Measurements from ENCODE around the gene APOC3. TPM values are rescaled to one million over a fixed set of nuclear protein-coding genes. Genes with fewer than 3 reads are reported as not detected.
A peak's percentile ranks its signal among the peaks of the same experiment; 100 is the strongest.

The APOC3 gene
- total RNA-seq, 1 experiment from 2014 or later, result not detected

DNA sequence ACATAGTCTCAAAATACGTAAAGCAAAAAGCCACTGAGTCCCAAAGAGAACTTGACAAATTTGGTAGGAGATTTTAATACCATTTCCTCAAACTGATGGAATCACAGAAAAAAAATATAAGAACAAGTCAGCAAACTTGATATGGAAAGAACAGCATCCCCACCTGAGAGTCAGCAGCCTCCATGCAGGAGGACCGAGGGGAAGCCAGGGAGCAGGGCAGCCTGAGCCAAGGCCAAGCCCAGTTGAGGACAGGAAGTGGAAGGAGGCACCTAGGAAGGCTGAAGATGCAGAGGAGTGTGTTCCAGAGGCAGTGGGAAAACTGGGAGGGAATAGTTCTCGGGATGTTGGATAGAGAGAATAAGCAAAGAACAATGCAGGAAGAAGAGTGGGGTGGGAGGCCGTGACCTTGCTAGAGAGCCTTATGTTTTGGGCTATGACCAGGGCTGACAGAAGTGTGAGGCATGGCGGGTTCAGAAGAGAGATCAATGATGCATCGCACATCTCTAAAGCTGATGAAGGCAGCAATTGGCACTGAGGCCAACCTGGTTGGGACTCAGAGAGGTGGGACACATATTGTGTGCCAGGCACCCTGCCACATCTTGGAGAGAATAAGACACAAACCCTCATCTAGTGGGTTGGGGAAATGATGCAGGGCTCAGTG is 22.0 kb upstream of the APOC3 start:
- WGBS (ENCODE audit: extremely low coverage, insufficient read length, low lambda C conversion rate), result no CpG with 5 or more reads among the region's 6 CpGs

More for the DNA sequence above, 22.0 kb upstream of the APOC3 start:
- H3K4ac ChIP-seq (ENCODE audit: low read depth, low read length), result no peak overlapping the region
- H4K5ac ChIP-seq (ENCODE audit: insufficient read length, low read depth, low read length), result no peak overlapping the region
- H3K9me3 ChIP-seq (ENCODE audit: control insufficient read depth, low read depth, low read length), result no peaks in the 10 kb centered on the region
- no peak overlapping the region for H4K8ac ChIP-seq (replicated peaks; ENCODE audit: insufficient read length, low read depth, low read length)
- peaks cover 4% of the 10 kb centered on the region for H3K27me3 Mint-ChIP-seq (ENCODE audit: low read depth)
- H3K14ac ChIP-seq (ENCODE audit: insufficient read depth, low read length), result no peak overlapping the region
- H2BK5ac ChIP-seq (ENCODE audit: insufficient read length, low read length), result no peak overlapping the region
- peak overlapping the region in 1 of 3 experiments; percentile 12; a peak in 1 of 7 replicates for H3K27ac Mint-ChIP-seq
- H3K4me3 Mint-ChIP-seq, result no peak overlapping the region
- no peaks in the 10 kb centered on the region for H4K20me1 ChIP-seq (ENCODE audit: control insufficient read depth, insufficient read depth, insufficient read length)
- no peak overlapping the region for H3K23ac ChIP-seq (ENCODE audit: insufficient read length, low read depth, low read length)
- no peak overlapping the region for H2BK120ac ChIP-seq (ENCODE audit: low read depth, low read length, poor library complexity, severe bottlenecking)
- H3K18ac ChIP-seq (ENCODE audit: insufficient read length, low read depth, low read length), result no peak overlapping the region
- H2BK20ac ChIP-seq (ENCODE audit: low read depth, low read length, poor library complexity, severe bottlenecking), result no peak overlapping the region
- no peak overlapping the region for H3T11ph ChIP-seq (ENCODE audit: low read length)
- no peak overlapping the region for H3K9ac ChIP-seq (ENCODE audit: extremely low read depth, insufficient read length, low read length)
- no peak overlapping the region for H2BK12ac ChIP-seq (ENCODE audit: insufficient read length, low read depth, low read length)
- no peak overlapping the region for H2AFZ ChIP-seq (ENCODE audit: low read length)
- TF ChIP-seq, protein P1, sequence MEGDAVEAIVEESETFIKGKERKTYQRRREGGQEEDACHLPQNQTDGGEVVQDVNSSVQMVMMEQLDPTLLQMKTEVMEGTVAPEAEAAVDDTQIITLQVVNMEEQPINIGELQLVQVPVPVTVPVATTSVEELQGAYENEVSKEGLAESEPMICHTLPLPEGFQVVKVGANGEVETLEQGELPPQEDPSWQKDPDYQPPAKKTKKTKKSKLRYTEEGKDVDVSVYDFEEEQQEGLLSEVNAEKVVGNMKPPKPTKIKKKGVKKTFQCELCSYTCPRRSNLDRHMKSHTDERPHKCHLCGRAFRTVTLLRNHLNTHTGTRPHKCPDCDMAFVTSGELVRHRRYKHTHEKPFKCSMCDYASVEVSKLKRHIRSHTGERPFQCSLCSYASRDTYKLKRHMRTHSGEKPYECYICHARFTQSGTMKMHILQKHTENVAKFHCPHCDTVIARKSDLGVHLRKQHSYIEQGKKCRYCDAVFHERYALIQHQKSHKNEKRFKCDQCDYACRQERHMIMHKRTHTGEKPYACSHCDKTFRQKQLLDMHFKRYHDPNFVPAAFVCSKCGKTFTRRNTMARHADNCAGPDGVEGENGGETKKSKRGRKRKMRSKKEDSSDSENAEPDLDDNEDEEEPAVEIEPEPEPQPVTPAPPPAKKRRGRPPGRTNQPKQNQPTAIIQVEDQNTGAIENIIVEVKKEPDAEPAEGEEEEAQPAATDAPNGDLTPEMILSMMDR (conservative IDR thresholded peaks at IDR 0.05), result no peak
- no peaks in the 10 kb centered on the region for H3K4me1 Mint-ChIP-seq
- no peaks in the 10 kb centered on the region for H3K36me3 Mint-ChIP-seq (ENCODE audit: insufficient read depth in 1 of 3, low read depth in 3 of 3)
- no peaks in the 10 kb centered on the region for H3K23me2 ChIP-seq (ENCODE audit: insufficient read length, low read depth, low read length, poor library complexity, severe bottlenecking)
- H4K91ac ChIP-seq (ENCODE audit: insufficient read length, low read depth, low read length), result no peak overlapping the region
- H3K79me2 ChIP-seq (ENCODE audit: insufficient read depth, low read length), result no peaks in the 10 kb centered on the region
- DNase-seq, result no peak
- no peak overlapping the region for H2BK15ac ChIP-seq (ENCODE audit: low read depth, low read length)
- no peaks in the 10 kb centered on the region; a peak in 1 of 5 replicates for H3K9me3 Mint-ChIP-seq
- no peak overlapping the region for H3K27ac ChIP-seq (ENCODE audit: insufficient read length, low read depth, low read length)
- no peaks in the 10 kb centered on the region for H3K79me1 ChIP-seq (ENCODE audit: insufficient read depth, low read depth, low read length, poor library complexity, severe bottlenecking)
- H2AK5ac ChIP-seq (ENCODE audit: insufficient read length, low read length), result no peak overlapping the region
- no peak overlapping the region for H3K4me2 ChIP-seq (ENCODE audit: insufficient read depth, insufficient read length, low read length)
- no peaks in the 10 kb centered on the region for H3K4me1 ChIP-seq (ENCODE audit: insufficient read depth, low read length)
- no peak overlapping the region for H3K56ac ChIP-seq (ENCODE audit: insufficient read length, low read depth, low read length)
- H3K27me3 ChIP-seq (ENCODE audit: insufficient read depth, low read length), result no peaks in the 10 kb centered on the region
